ENCODE results near the gene MINAR2. TPM values are rescaled to one million over a fixed set of nuclear protein-coding genes. Genes with fewer than 3 reads are reported as not detected.
A peak's percentile ranks its signal among the peaks of the same experiment; 100 is the strongest.

Gene MINAR2
- total RNA-seq, 1 donor from 2014 or later = not detected

GRCh38 chr5:129770024-129770820, 22.3 kb downstream of the MINAR2 start:
- TF ChIP-seq, protein P1, sequence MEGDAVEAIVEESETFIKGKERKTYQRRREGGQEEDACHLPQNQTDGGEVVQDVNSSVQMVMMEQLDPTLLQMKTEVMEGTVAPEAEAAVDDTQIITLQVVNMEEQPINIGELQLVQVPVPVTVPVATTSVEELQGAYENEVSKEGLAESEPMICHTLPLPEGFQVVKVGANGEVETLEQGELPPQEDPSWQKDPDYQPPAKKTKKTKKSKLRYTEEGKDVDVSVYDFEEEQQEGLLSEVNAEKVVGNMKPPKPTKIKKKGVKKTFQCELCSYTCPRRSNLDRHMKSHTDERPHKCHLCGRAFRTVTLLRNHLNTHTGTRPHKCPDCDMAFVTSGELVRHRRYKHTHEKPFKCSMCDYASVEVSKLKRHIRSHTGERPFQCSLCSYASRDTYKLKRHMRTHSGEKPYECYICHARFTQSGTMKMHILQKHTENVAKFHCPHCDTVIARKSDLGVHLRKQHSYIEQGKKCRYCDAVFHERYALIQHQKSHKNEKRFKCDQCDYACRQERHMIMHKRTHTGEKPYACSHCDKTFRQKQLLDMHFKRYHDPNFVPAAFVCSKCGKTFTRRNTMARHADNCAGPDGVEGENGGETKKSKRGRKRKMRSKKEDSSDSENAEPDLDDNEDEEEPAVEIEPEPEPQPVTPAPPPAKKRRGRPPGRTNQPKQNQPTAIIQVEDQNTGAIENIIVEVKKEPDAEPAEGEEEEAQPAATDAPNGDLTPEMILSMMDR (conservative IDR thresholded peaks at IDR 0.05; ENCODE audit: low read depth, low read length) = no peak
- DNase-seq (ENCODE audit: low read depth) = no peak
- no peak overlapping the region for H3K4me3 ChIP-seq (ENCODE audit: low read depth, low read length)

- peak; percentile 10 for DNase-seq (ENCODE audit: low read depth)
- TF ChIP-seq, protein P1 (conservative IDR thresholded peaks at IDR 0.05; ENCODE audit: low read depth, low read length) = peak; percentile 95
- H3K4me3 ChIP-seq (ENCODE audit: low read depth, low read length) = no peak overlapping the region
These were observed 23.4 kb downstream of the MINAR2 start for GRCh38 chr5:129771058-129771838.

DNA sequence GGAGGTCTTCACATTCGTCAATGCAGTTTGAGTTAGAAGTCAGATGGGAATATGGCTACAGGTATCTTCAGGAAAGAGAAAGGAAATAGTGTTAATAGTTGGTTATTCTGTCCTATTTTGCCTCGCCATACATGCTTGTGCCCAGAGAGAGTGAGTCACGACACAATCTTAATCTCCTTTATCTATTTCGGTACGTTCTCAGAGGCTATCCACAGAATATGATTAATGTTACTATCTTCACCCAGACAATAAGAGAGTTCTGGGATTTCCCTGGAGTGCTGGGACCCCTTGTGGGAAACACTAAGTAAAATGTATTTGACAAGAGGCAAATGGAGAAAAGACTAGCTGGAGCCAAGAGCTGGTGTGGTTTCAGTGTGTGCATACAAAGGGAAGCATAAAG, 25.5 kb downstream of the MINAR2 start:
- no peak for DNase-seq (ENCODE audit: low read depth)
- H3K4me3 ChIP-seq (ENCODE audit: low read depth, low read length) = no peak overlapping the region
- TF ChIP-seq, protein P1 (conservative IDR thresholded peaks at IDR 0.05; ENCODE audit: low read depth, low read length) = no peak

DNA sequence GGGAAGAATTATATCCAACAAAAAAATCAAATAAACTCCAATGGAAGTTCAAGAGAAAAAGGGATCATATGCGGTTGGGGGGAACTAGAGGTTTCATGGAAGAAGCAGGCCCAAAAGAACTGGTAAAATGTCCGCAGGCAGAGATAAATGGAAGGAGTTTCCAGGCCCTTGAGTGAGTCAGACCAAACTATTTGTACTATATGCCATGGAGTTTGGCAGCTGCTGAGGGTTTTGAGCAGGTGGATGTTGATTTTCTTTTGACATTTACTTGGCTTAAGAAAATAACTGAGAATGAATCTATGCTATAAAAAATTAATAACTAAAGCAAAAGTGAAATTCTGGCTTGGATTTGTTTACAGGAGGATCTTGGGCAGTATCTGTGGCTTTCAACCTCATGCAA, 33.7 kb downstream of the MINAR2 start:
- TF ChIP-seq, protein P1 (conservative IDR thresholded peaks at IDR 0.05; ENCODE audit: low read depth, low read length) = no peak
- no peak for DNase-seq (ENCODE audit: low read depth)
- no peak overlapping the region for H3K4me3 ChIP-seq (ENCODE audit: low read depth, low read length)

DNA sequence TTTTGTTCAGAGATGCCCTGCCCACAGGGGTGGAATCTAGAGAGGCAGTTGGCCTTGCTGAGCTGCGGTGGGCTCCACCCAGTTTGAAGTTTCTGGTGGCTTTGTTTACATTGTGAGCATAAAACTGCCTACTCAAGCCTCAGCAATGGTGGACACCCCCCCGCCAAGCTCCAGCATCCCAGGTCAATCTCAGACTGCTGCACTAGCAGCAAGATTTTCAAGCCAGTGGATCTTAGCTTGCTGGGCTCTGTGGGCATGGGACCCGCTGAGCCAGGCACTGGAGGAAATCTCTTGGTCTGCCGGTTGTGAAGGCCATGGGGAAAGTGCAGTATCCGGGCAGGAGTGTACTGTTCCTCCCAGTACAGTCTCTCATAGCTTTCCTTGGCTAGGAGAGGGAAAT, 55.5 kb downstream of the MINAR2 start:
- DNase-seq (ENCODE audit: low read depth) = no peak
- no peak overlapping the region for H3K4me3 ChIP-seq (ENCODE audit: low read depth, low read length)
- TF ChIP-seq, protein P1 (conservative IDR thresholded peaks at IDR 0.05; ENCODE audit: low read depth, low read length) = no peak

DNA sequence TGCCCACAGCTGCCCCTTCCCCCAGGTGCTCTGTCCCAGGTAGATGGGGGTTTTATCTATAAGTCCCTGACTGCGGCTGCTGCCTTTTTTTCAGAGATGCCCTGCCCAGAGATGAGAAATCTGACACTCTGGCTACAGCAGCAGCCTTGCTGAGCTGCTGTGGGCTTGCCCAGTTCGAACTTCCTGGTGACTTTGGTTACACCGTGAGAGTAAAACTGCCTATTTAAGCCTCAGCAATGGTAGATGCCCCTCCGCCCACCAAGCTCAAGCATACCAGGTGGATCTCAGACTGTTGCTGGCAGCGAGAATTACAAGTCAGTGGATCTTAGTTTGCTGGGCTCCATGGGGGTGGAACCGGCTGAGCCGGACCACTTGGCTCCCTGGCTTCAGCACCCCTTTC, 56.8 kb downstream of the MINAR2 start:
- H3K4me3 ChIP-seq (ENCODE audit: low read depth, low read length) = no peak overlapping the region
- TF ChIP-seq, protein P1 (conservative IDR thresholded peaks at IDR 0.05; ENCODE audit: low read depth, low read length) = no peak
- DNase-seq (ENCODE audit: low read depth) = no peak

Data from epithelial cell of proximal tubule (primary cell).